Measurements from ENCODE around the gene BRSK2. TPM values are rescaled to one million over a fixed set of nuclear protein-coding genes. Genes with fewer than 3 reads are reported as not detected.
"Not testable (repeated sequence)": the region's sequence is repeated elsewhere in the genome, so short reads cannot be mapped to it uniquely, and the experiment has no call there.

Gene BRSK2
- total and polyA plus RNA-seq, 4 donors = 0.35 to 0.56 (median 0.52) TPM

DNA sequence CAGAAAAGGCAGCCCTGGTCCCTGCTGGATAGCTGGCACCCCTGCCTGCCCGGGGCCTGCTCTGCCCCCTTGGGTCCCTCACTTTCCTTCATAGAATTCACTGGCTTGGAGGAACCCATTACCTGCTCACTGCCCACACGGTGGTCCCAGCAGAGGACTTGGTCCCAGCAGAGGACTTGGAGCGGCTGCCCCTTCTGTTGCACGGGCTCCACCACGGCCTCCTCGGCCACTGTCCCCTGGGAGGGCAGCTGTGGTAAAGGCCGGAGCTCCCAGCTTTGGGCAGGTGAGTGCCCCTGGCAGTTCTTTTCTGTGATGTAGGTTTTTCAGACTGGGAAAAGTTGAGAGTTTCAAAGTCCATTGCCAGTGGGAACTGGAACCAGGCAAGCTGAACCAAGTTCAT, 25.9 kb downstream of the BRSK2 start:
- TF ChIP-seq, protein P1, sequence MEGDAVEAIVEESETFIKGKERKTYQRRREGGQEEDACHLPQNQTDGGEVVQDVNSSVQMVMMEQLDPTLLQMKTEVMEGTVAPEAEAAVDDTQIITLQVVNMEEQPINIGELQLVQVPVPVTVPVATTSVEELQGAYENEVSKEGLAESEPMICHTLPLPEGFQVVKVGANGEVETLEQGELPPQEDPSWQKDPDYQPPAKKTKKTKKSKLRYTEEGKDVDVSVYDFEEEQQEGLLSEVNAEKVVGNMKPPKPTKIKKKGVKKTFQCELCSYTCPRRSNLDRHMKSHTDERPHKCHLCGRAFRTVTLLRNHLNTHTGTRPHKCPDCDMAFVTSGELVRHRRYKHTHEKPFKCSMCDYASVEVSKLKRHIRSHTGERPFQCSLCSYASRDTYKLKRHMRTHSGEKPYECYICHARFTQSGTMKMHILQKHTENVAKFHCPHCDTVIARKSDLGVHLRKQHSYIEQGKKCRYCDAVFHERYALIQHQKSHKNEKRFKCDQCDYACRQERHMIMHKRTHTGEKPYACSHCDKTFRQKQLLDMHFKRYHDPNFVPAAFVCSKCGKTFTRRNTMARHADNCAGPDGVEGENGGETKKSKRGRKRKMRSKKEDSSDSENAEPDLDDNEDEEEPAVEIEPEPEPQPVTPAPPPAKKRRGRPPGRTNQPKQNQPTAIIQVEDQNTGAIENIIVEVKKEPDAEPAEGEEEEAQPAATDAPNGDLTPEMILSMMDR (IDR thresholded peaks at IDR 0.05; ENCODE audit: control extremely low read depth, extremely low read depth) = no peak
- no peak for DNase-seq

DNA sequence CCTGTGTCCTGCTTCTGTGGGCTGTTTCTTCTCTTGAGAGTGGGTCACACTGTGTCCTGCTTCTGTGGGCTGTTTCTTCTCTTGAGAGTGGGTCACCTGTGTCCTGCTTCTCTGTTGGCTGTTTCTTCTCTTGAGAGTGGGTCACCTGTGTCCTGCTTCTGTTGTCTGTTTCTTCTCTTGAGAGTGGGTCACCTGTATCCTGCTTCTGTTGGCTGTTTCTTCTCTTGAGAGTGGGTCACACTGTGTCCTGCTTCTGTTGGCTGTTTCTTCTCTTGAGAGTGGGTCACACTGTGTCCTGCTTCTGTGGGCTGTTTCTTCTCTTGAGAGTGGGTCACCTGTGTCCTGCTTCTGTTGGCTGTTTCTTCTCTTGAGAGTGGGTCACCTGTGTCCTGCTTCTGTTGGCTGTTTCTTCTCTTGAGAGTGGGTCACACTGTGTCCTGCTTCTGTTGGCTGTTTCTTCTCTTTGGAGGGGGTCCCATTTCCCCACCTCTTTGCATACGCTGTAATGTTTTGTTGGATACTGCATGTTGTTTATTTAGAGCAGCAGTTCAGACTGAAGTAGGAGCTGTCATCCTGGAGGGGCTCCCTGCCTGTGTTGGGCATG, 28.6 kb downstream of the BRSK2 start:
- ATAC-seq (ENCODE audit: insufficient read depth, low FRiP score); DNase-seq; H3K36me3 ChIP-seq (ENCODE audit: control insufficient read depth in 4 of 4, insufficient read depth in 4 of 4, low read length in 4 of 4); H3K4me1 ChIP-seq (ENCODE audit: control insufficient read depth in 5 of 5, insufficient read depth in 5 of 5, low read length in 5 of 5); H3K4me3 ChIP-seq; H3K27ac ChIP-seq (ENCODE audit: low read depth in 1 of 2, low read length in 1 of 2); H3K27me3 ChIP-seq (ENCODE audit: control insufficient read depth in 3 of 3, insufficient read depth in 3 of 3, low read length in 2 of 3); H3K9ac ChIP-seq (ENCODE audit: insufficient read depth in 1 of 2, low read length in 2 of 2): not testable (repeated sequence)
- WGBS, 2 donors = 89 to 100% methylated on average over 1 of the region's 1 CpG
- peaks cover 2 to 25% (median 6%) of the 10 kb centered on the region in 4 donors for H3K9me3 ChIP-seq (ENCODE audit: control insufficient read depth in 4 of 4, insufficient read depth in 3 of 4, low read length in 3 of 4)

More for the DNA sequence above, 25.9 kb downstream of the BRSK2 start:
- Histone ChIP-seq H3K36me3 (ENCODE audit: control insufficient read depth in 4 of 4, insufficient read depth in 4 of 4, low read length in 4 of 4) (no peaks in the 10 kb centered on the region), H3K9ac (ENCODE audit: insufficient read depth in 1 of 2, low read length in 2 of 2) (no peak overlapping the region), H3K9me3 (ENCODE audit: control insufficient read depth in 4 of 4, insufficient read depth in 3 of 4, low read length in 3 of 4) (peaks cover 2 to 24% (median 6%) of the 10 kb centered on the region in 4 donors), H3K4me3 (no peak overlapping the region), H3K4me1 (ENCODE audit: control insufficient read depth in 5 of 5, insufficient read depth in 5 of 5, low read length in 5 of 5) (peaks cover 0 to 10% (median 0%) of the 10 kb centered on the region in 5 donors), H3K27ac (ENCODE audit: low read depth in 1 of 2, low read length in 1 of 2) (no peak overlapping the region), H3K27me3 (ENCODE audit: control insufficient read depth in 3 of 3, insufficient read depth in 3 of 3, low read length in 2 of 3) (peaks cover 0 to 4% (median 0%) of the 10 kb centered on the region in 3 donors)
- ATAC-seq (ENCODE audit: insufficient read depth, low FRiP score) = no peak
- 88 to 90% methylated on average over 7 of the region's 7 CpGs for WGBS, 2 donors

DNA sequence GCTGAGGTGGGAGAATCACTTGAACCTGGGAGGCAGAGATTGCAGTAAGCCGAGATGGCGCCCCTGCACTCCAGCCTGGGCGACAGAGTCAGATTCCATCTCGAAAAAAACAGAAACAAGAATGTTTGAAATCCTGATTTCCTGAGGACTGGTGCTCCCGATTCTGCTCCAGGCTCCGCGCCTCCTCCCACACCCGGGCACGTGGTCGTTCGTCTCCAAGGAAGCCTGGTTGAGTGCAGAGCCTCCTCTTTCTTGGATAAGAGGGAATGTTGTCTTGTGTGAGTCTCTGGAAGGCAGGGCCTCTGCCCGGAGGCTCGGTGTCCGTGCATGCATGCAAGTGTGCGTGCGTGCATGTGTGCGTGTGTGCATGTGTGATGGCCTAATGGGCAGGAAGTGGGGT, 30.1 kb downstream of the BRSK2 start:
- Histone ChIP-seq H3K27me3 (ENCODE audit: control insufficient read depth in 3 of 3, insufficient read depth in 3 of 3, low read length in 2 of 3) (no peaks in the 10 kb centered on the region), H3K27ac (ENCODE audit: low read depth in 1 of 2, low read length in 1 of 2) (no peak overlapping the region), H3K4me3 (no peak overlapping the region), H3K36me3 (ENCODE audit: control insufficient read depth in 4 of 4, insufficient read depth in 4 of 4, low read length in 4 of 4) (no peaks in the 10 kb centered on the region), H3K9me3 (ENCODE audit: control insufficient read depth in 4 of 4, insufficient read depth in 3 of 4, low read length in 3 of 4) (peaks cover 2 to 28% (median 6%) of the 10 kb centered on the region in 4 donors), H3K4me1 (ENCODE audit: control insufficient read depth in 5 of 5, insufficient read depth in 5 of 5, low read length in 5 of 5) (no peaks in the 10 kb centered on the region), H3K9ac (ENCODE audit: insufficient read depth in 1 of 2, low read length in 2 of 2) (no peak overlapping the region)
- ATAC-seq (ENCODE audit: insufficient read depth, low FRiP score) (no peak), DNase-seq (no peak)
- WGBS, 2 donors = 90 to 95% methylated on average over 17 of the region's 17 CpGs
- TF ChIP-seq, protein P1 (IDR thresholded peaks at IDR 0.05; ENCODE audit: control extremely low read depth, extremely low read depth) = no peak

DNA sequence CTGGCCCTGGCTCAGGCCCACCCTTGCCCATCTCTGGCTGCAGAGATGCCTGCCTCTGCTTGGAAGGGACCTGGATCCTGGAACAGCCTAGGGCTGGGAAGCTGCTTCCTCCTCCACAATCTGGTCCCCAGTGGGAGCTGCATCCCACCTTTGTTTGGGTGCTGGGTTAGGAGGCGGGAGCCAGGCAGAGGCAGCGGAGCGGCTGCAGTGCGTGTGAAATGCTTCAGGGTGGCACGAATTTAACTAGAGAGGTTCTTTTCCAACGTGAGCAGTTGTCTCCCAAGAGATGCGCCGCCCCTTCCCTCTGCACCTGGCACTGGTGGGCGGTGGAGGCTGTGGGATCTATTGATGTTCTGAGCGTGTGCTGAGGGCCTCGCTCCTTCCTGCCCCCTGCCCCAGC, 31.6 kb downstream of the BRSK2 start:
- Histone ChIP-seq H3K36me3 (ENCODE audit: control insufficient read depth in 4 of 4, insufficient read depth in 4 of 4, low read length in 4 of 4) (no peaks in the 10 kb centered on the region), H3K4me1 (ENCODE audit: control insufficient read depth in 5 of 5, insufficient read depth in 5 of 5, low read length in 5 of 5) (no peaks in the 10 kb centered on the region), H3K9me3 (ENCODE audit: control insufficient read depth in 4 of 4, insufficient read depth in 3 of 4, low read length in 3 of 4) (peaks cover 2 to 28% (median 6%) of the 10 kb centered on the region in 4 donors), H3K9ac (ENCODE audit: insufficient read depth in 1 of 2, low read length in 2 of 2) (no peak overlapping the region), H3K27me3 (ENCODE audit: control insufficient read depth in 3 of 3, insufficient read depth in 3 of 3, low read length in 2 of 3) (no peaks in the 10 kb centered on the region), H3K4me3 (no peak overlapping the region), H3K27ac (ENCODE audit: low read depth in 1 of 2, low read length in 1 of 2) (no peak overlapping the region)
- ATAC-seq (ENCODE audit: insufficient read depth, low FRiP score) (no peak), DNase-seq (no peak)
- WGBS, 2 donors = 87 to 89% methylated on average over 11 of the region's 11 CpGs
- TF ChIP-seq, protein P1 (IDR thresholded peaks at IDR 0.05; ENCODE audit: control extremely low read depth, extremely low read depth) = no peak

Measured in lung (tissue), 12 donors.